GDM1 (cell line): ENCODE measurements around the gene DCTD.
"Not testable (repeated sequence)": the region's sequence is repeated elsewhere in the genome, so short reads cannot be mapped to it uniquely, and the experiment has no call there.

ENCODE experiments used
- DNase-seq: peaks from one replicate; lab custom pipeline; 2025; lab: John Stamatoyannopoulos, UW

Gene DCTD

DNA sequence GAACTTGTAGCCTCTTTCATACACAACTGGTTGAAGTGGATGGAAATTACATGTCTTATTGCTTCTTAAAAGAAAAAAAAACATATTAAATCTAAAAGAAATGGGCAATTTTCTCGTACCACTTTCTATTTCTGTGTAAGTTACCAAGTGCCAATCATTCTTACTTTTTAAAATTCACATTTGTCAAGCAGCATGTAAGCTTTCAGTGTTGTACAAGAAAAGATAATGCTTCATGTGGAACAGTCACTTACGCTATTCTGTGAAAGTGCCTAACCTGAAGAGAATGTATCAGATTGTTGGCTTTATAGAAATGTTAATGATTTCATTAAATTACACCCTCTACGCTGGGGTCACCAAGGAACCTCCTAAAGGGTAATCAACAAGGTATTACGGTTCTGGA, 4.4 kb upstream of the DCTD start:
- no peak for DNase-seq

DNA sequence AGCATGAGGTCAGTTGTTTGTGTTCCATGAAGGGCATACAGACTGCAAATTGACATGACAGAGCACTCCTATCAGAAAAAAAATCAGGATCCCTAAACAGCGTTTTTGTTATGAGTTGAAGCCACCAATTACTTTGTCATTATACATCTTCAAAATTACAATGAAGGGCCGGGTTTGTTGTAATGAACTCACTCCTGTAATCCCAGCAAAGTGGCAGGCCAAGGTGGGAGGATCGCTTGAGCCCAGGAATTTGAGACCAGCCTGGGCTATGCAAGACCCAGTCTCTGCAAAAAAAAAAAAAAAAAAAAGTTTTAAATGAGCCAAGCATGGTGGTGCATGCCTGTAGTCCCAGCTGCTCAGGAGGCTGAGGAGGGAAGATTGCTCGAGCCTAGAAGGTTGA, 3.5 kb upstream of the DCTD start:
- no peak for DNase-seq

DNA sequence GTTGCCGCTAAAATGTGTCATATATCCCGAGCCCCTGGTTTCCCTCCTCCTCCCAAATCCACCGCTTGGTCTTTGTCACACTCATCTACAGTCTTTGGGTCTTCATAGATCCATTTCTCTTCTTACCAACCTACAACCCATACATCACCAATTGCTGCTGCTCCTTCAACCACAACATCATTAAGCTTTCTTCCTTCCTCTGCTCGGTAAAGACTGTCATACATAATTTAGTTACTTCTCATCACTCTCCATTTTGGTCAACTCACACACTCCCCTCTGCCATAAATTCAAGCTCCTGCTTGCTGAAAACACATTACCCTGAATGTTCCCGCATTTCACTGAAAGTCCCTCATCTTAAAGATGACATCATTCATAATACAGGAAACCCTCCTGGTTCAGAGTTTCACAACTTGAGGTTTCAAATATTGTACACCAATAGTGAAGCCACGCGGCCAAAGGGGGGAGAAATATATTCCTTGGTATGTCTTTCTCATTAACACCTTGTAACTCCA, 1.7 kb upstream of the DCTD start:
- DNase-seq, result no peak

DNA sequence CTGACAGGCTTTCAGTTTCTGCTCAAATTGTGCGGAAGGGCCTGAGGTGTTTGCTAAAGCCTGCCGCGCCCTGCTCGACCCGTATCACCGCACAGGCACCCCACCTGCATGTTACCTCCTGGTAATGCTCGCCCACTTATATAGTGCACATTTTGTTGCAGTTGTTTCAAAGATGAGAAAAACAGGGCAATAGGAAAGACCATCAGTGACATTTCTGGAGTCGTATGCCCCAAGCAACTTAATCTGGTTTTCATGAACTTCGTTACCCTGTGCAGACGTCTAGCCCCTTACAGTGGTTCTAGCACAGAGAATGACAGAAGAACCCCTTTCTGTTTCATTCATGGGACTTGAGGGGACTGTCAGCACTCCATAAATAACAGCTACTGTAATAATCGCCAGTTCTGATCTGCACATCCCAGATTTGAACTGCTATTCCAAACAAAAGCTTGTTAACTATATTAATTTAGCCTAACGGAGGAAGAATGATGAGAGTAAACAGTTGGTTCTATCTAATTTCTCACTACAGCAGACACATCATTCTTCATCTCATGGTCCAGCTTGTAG, 940 bp upstream of the DCTD start:
- no peak for DNase-seq

DNA sequence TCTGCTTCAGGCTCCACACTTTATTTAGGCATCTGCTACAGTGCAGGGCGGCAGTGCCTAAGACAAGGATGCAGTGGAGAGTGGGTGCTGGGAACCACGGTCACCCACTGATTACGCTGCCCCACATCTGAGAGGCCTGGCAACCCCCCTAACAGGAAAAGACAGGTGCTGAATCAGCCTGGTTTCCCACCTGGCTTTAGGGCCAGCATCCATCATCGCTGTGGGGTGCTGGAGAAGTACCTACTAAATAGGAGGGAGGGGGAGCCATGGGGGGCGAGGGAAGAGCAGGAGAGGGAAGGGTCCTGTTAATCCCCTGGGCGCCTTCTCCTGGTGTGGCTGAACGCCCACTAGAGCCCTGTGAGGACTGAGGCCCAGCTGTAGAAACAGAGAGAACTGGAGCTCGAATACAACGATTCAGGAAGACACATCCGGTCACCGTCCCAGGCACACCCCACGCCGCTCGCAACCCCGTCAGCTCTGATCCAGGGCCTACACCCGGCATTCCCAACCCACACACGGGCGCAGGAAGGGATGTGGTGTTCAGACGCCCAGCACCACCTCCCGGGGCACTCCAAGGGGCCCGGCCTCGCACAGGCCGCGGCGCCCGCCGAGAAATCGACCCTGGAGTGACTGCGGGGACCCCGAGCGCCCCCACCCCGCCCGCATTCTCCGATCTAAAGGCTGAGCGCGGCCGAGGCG, 554 bp downstream of the DCTD start:
- DNase-seq, result peak; percentile 39

DNA sequence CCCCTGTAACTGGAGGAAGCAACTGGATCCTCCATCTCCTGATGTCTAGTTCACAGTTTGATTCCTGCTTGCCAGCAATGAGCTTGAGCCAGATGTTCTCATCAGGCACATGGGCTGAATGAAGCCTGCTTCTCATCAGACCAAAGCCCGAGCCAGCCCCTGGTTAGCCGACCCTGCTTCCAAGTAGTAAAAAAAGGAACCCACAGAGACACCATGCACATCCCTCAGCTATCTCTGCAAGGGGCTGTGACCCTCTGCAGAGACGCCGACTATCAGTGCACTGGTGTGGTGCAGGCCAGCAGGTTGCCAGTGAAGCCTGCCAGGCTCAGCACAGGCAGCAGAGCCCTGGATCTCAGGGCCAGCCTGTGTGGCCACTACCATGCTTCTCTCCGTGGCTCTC, 2.8 kb downstream of the DCTD start:
- DNase-seq, result no peak

DNA sequence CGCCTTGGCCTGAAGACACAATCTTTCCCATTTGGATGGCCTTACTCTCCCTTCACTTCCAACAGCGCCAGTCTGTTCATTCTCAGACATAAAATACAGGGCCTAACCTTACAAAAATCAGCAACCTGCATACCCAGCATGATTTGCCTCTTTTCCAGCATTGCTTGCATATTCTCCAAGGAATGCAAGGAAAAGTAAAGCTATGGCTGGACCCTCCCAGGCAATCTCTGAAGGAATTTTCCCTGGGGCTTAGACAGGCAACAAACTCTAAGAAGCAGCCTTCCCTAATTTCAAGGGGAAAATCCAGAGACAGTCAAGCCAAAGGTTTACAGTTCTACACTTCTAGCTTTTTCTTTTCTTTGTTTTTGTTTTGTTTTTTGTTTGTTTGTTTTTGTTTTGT, 3.6 kb downstream of the DCTD start:
- DNase-seq, result no peak

DNA sequence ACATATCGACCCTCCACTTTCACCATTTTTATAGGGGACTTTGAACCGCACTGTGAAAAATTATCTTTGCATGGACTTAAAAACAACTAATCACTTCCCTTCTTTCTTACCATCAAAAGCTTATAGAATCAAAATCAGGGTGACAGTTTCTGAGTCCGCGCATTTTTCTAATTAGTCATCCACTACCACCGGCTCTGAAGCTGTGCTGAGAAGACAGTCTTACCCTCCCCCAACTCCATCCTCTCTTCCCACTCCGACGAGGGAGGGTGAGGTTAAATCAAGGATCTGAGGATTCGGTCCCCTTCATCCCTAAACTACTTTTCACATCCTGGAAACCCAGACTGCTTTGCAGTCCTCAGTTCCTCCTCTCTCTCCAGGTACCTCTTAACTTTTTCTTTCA, 4.2 kb downstream of the DCTD start:
- no peak for DNase-seq

DNA sequence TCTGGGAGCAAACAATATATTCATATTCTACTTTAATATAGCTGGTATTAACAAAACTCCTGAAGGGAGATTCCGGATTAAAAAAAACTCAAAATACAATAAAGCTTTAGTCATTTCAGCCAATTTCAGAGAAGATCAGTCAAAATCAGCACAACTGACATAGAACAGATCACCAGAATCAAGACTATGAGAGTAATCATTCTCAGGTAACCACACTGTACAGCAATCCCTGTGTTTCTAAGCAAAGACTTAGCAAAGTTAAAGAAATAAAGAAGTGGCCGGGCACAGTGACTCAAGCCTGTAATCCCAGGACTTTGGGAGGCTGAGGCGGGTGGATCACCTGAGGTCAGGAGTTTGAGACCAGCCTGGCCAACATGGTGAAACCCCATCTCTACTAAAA, 9.1 kb downstream of the DCTD start:
- no peak for DNase-seq

DNA sequence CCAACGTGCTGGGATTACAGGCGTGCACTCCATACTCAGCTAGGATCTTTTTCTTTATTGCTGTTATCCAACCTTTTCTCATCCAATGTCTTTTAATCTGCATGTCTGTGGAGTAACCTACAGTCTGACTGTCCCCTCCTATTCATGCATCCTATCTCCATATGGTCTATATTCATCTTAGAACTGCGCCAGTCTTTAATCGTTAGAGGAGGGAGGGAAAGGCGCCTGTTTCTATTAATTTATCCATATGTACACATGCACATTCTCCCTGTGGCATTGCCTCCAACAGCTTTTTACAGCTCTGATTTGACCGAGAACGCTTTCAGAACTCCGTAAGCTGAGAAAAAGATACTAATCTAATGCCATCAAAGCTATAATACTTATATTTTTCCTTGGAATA, 9.8 kb downstream of the DCTD start:
- no peak for DNase-seq

DNA sequence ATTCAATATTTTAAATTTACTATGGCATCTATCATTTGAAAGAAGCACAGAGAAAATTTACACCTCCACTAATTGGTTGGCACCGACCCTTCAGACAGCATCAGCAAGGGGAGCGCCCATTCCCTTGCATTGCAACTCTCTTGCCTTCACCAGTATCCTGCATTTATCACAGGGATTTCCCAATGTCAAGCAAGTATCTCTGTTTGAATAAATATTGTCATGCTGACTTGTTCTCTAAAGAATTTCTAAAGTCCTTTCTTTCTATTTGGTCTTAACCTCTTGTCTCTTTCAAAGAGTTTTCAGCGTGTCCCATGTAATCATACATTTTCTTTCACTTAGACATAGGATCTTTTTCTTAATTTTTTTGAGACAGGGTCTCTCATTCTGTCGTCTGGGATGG, 10.4 kb downstream of the DCTD start:
- DNase-seq, result no peak

DNA sequence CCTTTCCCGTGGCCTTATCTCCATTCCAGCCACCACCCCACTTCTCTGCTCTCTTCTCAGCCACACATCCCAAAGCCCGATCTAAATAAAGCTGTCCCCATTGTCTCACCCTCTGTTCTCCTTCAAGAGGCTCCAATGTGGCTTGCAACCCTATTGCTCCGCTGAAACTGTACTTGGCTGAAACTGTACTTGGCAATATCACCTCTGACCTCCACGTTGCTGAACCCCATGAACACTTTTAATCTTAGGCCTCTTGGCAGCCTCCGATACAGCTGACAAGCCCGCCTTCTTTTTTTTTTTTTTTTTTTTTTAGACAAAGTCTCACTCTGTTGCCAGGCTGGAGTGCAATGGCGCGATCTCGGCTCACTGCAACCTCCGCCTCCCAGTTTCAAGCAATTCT, 12.1 kb downstream of the DCTD start:
- DNase-seq, result no peak

DNA sequence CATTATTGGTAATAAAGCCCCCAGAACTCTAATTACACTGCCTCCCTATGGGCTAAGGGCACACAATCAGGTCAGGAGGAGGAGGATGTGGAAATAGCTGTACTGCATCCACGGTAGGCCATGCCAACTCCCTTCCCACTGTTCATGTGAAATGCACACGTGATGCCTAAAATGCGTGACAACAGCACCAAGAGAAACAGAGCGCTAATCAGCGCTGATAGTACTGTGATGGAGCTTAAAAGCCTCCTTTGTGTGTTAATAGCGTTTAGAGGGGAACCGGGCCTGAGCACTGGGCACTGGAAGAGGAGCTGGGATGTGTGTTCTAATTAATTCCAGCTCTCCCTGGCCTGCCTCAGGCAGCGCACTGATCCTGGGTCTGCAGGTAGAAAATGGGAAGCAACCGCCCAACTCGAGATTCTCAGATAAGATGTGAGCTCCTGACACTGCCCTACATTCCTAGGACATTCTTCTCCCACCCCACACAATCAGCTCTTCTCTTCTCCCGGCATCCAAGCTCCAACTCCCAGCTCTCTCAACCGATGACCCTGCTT, 12.9 kb downstream of the DCTD start:
- no peak for DNase-seq

DNA sequence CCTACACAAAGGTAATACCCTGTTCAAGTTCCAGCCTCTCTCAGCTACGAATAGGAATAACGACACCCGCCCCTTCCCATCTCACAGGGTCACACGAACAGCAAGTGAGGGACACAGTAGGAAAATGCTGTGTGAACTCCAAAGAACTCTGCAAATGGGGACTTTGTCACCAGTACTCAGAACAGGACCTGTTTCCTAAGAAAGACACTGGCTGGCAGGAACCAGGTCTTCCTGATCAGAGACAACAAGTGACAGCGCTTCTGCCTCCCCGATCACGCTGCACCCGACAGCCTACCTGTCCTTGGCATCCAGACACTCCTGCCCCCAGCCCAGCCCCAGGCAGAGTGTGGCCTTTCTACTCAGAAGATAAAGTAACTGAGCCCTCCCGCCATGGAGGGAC, 14.2 kb downstream of the DCTD start:
- no peak for DNase-seq

DNA sequence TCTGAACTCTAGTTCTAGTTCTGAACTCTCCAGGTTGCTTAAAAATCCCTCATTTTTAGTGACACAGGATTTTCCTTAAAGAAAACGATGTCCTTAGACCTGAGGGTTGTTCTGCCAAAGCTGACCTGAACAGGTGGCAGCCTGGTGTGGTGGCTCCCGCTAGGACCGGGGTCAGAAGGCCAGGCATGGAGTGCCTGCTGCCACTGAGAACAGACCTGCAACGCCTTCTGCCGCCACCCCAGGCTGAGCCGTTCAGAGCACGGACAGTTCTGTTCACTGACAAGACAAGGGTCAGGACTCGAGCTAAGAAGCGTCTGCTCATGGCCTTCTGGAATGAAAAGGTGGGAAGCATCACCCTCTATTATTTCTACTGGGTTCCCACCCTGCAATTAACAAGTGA, 15.8 kb downstream of the DCTD start:
- DNase-seq, result no peak

DNA sequence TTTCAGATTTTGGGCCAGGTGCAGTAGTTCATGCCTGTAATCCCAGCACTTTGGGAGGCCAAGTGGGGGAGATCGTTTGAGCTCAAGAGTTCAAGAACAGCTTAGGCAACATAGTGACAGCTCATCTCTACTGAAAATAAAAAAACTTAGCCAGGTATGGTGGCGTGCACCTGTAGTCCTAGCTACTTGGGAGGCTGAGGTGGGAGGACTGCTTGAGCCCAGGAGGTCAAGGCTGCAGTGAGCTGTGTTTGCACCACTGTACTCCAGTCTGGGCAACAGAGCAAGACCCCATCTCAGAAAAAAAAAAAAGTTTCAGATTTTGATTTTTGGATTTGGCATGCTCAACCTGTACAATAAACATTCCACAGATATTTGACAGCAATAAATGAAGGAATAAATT, 17.2 kb downstream of the DCTD start:
- not testable (repeated sequence) for DNase-seq

DNA sequence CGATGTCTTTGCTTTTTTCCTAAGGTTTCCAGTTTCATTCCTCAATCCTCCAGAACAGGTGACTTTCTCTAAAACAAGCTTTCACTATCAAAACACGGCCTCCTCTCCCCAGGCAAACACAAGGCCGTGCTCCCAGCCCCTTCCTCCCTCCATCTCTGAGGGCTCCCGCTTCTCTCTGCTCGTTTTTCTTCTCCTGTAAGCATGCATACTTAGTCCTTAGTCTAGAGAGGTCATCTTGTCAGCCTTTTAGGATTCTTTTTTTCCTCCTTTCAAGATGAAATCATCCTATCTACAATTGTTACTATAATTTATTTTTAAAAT, 18.7 kb downstream of the DCTD start:
- no peak for DNase-seq

DNA sequence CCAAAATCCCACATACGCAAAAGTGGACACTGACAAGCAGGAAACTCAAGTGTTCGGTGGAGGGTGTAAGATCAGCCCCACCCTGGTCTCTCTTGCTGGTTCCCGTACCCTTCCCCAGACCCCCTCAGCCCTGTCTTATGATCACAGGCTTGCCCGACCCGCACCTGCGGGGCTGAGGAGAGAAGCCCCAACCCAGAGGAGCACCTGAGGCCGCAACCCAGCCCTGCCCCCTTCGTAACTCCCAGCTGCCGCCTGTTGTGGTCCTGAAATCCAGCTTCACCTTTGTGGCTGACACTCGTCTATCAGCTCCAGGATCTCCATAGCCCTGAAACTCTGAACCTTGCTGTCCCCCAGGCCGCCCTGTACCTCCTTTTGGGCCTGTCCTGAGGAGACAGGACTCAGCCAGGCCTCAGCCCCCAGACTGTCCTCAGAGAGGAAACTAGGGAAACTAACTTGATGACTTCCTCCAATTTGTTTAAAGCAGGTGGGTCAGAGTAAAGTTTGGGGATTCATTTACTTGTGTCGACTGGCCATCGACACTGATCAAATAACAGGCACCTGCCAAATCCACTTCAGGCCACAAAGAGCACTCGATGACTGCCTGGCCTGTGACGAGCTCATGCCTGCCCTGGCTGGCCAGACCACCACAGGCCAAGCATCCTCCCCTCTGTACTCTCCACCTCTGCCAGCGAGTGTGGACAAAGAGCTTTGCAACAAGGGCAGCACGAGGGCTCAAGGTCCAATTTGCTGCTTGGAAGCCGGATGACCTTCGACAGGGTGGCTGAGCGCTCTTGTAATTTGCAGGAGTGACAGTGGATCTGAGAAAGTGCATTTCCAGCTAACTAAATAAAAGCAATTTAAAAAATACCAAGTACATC, 19.3 kb downstream of the DCTD start:
- DNase-seq, result no peak

DNA sequence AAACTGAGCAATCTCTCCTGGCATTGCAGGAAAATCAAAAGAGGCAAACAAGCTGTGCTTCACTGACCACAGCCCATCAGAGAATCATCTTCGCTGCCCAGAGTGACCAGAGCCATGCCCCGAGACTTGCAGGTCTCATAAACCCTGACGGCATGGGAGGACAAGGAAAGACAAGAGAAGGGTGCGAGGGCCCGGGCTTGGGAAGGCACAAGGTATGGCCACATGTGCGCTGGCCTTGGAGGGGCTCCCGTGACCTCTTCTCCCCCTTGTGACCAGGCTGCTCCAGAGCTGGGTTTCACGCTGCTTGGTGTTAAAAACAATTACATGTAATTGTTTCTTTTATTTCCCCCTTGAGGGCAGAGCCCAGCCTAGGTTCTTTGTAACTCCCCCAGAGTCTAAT, 20.8 kb downstream of the DCTD start:
- no peak for DNase-seq

DNA sequence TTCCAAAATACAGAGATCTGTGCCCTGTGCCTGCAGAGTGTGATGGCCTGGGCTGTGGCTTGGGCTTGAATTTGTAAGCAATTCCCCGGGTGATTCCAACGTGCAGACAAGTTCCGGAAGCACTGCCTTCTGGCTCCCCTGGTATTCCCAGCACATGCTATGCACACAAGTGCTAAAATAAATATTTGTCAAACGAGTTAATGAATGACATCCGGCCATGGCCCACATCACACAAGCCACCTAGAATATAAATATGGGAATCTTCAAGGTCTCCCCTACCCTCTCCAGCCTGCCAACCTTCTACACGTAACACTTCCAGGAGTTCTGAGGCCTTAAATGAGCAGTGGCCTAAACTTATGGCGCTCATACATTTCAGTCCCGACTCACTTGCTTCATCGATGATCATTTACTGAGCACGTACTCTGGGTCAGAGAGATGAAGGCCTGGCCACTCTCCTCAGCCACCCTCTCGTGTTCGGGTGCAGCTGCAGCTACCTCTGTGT, 21.3 kb downstream of the DCTD start:
- no peak for DNase-seq

DNA sequence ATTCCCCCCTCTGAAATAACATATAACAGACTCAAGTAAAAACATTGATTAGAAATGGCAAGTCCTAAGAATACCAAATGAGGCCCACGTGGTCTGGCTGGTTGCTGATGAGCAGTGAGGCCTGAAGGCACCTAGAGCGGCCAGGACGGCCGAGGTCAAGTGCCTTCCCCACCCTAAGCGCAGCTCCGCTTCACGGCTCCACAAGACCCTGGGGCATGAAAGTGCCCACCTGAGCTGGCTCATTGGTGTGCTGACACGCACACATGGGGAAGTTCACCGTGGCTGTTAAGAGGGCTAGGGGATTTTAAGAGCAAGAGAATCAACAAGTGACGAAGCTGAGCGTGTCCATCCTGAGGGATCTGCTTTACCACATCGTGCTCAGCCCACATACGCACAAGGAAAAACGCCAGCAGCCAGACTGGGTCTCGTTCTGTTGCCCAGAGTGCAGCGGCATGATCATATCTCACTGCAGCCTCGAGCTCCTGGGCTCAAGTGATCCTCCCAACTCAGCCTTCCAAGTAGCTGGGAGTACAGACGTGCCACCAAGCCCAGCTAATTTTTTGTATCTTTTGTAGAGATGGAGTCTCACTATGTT, 22.4 kb downstream of the DCTD start:
- DNase-seq, result no peak

DNA sequence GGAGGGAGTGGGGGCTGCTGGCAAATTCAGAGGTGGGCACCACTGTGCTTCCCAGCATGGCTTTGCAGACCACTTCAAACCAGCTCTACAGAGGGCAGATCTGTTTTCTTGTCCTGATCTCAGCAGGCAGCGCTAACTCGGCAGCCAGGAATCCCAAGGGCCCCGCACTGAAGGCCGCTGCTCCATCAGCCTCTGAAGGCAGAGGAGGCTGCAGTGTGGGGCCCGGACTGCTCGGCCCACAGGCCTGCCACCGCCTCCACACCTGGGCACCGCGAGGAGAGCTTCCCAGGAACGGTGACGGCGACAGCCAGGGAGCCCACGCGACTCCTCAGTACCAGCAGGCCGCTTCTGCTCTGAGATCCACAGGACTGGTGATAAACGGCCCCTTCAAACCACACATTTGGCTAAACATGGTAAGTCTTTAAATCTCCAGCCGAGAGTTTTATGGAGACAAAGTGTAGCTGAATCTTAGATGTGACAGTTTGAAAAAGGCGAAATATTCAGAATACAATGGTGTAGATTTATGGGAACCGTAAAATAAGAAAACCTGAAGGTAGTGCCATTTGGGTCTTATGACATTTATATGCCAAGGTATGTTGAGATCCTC, 23.6 kb downstream of the DCTD start:
- DNase-seq, result no peak
